ENCODE data around the gene ABCA8.
A peak's percentile ranks its signal among the peaks of the same experiment; 100 is the strongest.
"Not testable (repeated sequence)": the region's sequence is repeated elsewhere in the genome, so short reads cannot be mapped to it uniquely, and the experiment has no call there.

Gene ABCA8, protein sequence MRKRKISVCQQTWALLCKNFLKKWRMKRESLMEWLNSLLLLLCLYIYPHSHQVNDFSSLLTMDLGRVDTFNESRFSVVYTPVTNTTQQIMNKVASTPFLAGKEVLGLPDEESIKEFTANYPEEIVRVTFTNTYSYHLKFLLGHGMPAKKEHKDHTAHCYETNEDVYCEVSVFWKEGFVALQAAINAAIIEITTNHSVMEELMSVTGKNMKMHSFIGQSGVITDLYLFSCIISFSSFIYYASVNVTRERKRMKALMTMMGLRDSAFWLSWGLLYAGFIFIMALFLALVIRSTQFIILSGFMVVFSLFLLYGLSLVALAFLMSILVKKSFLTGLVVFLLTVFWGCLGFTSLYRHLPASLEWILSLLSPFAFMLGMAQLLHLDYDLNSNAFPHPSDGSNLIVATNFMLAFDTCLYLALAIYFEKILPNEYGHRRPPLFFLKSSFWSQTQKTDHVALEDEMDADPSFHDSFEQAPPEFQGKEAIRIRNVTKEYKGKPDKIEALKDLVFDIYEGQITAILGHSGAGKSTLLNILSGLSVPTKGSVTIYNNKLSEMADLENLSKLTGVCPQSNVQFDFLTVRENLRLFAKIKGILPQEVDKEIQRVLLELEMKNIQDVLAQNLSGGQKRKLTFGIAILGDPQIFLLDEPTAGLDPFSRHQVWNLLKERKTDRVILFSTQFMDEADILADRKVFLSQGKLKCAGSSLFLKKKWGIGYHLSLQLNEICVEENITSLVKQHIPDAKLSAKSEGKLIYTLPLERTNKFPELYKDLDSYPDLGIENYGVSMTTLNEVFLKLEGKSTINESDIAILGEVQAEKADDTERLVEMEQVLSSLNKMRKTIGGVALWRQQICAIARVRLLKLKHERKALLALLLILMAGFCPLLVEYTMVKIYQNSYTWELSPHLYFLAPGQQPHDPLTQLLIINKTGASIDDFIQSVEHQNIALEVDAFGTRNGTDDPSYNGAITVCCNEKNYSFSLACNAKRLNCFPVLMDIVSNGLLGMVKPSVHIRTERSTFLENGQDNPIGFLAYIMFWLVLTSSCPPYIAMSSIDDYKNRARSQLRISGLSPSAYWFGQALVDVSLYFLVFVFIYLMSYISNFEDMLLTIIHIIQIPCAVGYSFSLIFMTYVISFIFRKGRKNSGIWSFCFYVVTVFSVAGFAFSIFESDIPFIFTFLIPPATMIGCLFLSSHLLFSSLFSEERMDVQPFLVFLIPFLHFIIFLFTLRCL (N-terminal part only)

DNA sequence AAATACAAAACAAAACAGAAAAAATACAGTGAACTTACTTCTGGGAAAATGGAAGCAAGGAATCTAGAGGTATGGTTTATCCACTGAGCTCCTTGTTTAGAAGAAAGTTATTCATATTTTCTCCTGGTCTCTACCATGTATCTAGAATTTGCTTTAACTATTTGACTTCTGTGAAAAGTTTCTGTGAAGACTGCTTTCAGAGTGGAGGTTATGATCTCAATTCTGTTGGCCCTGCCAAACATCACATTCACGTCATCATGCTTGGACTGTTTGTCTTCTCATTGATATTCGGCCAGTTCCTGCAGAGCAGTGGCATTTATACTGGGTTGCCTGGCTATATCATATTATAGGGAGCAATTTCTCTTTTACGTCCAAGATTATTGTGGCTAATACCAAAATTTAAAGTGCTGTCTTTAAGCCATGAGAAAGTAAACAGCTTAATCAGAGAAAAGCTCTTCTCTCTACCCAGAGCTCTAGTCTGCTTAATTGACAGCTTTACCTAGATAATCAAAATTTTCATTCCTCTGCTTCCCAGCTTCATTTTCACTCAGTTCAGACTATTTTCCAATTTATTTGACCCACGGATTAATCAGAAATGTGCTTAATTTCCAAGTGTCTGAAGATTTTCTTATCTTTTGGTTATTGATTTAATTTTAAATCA lies at the start of gene ABCA8:
Gene ABCA8 (minus strand): TSS at position 212 of the 661 bp plus-strand sequence. CDS start 13,358 bp downstream, outside the sequence.
- H3K4me3 Mint-ChIP-seq: no peak within 1 kb of the TSS
- H3K4me1 Mint-ChIP-seq: no peaks in the 10 kb centered on the region
- no peak within 1 kb of the TSS for H3K27ac Mint-ChIP-seq
- no peaks in the 10 kb centered on the region for H3K9me3 Mint-ChIP-seq
- DNase-seq (ENCODE audit: low spot score in 2 of 2) (no peak), ATAC-seq (no peak)
- no peaks in the 10 kb centered on the region for H3K36me3 Mint-ChIP-seq

DNA sequence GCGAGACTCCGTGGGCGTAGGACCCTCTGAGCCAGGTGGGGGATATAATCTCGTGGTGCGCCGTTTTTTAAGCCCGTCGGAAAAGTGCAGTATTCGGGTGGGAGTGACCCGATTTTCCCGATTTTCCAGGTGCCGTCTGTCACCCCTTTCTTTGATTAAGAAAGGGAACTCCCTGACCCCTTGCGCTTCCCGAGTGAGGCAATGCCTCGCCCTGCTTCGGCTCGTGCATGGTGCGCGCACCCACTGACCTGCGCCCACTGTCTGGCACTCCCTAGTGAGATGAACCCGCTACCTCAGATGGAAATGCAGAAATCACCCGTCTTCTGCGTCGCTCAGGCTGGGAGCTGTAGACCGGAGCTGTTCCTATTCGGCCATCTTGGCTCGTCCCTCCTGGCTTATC lies 49.6 kb upstream of the ABCA8 start:
- H3K4me1 Mint-ChIP-seq; H3K27ac Mint-ChIP-seq; ATAC-seq; H3K36me3 Mint-ChIP-seq; H3K4me3 Mint-ChIP-seq; H3K9me3 Mint-ChIP-seq; DNase-seq (ENCODE audit: low spot score in 2 of 2): not testable (repeated sequence)

- H3K27ac Mint-ChIP-seq; H3K9me3 Mint-ChIP-seq; H3K4me1 Mint-ChIP-seq; DNase-seq (ENCODE audit: low spot score in 2 of 2); H3K36me3 Mint-ChIP-seq; ATAC-seq; H3K4me3 Mint-ChIP-seq: not testable (repeated sequence)
These were observed 44.6 kb upstream of the ABCA8 start for GRCh38 chr17:68999743-69000142.

DNA sequence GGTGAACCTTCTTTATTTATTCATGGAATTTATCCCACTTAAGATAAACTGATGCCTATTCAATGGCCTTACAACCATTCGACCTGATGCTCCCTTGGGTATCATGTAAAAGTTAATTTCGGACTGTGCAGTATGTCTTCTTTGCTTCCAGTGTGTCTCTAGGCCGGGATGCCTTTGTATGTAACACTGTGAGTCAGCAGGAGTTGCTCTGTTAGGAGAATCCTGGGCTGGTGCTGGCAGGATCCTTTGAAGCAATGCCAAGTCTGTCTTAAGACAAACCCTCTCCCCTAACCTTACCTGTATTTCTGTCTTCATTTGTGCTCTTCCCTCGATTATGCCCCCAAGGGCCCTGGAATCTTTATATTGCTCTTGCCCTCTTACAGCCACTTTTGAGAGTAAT lies 37.9 kb upstream of the ABCA8 start:
- Mint-ChIP-seq H3K9me3 (no peaks in the 10 kb centered on the region), H3K4me3 (no peak overlapping the region), H3K4me1 (no peaks in the 10 kb centered on the region), H3K27ac (no peak overlapping the region), H3K36me3 (no peaks in the 10 kb centered on the region)
- DNase-seq (ENCODE audit: low spot score in 2 of 2) (no peak), ATAC-seq (no peak)

DNA sequence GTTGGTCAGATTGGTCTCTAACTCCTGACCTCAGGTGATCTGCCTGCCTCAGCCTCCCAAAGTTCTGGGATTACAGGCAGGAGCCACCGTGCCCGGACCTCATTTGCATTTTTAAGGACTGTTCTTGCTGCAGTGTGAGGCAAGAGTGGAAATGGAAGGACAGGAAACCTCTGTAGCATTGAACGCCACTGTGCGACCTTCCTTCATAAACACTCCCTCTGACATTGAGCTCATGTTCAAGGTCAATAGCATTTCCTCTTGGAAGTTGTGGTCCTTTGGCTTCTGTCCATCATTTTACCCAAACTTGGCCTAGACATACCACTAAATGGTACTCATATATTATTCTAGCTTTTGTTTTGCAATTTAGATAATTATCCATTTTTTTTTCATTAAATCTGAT lies 32.8 kb upstream of the ABCA8 start:
- Mint-ChIP-seq H3K4me3 (no peak overlapping the region), H3K9me3 (no peaks in the 10 kb centered on the region), H3K36me3 (no peaks in the 10 kb centered on the region), H3K27ac (no peak overlapping the region), H3K4me1 (no peaks in the 10 kb centered on the region)
- no peak for DNase-seq (ENCODE audit: low spot score in 2 of 2)
- no peak for ATAC-seq

DNA sequence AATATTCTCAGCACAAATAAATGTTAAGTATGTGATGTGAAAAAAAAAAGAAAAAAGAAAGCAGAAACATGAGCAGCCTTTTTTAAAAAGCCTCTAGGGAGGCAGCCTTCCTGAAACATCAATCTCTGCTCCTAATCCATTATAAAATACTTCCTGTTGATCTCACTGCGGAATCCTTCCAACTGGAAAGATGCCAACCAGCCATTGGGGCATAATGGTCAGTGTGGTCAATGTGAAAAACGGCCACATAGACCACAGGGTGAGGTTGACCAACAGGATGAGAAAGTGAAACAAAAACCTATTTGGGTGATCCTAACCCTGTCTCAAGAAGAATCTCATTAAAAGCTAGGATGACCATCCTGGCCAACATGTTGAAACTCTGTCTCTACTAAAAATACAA lies 26.1 kb upstream of the ABCA8 start:
- H3K4me3 Mint-ChIP-seq: no peak overlapping the region
- no peak for DNase-seq (ENCODE audit: low spot score in 2 of 2)
- ATAC-seq: no peak
- H3K36me3 Mint-ChIP-seq: no peaks in the 10 kb centered on the region
- H3K9me3 Mint-ChIP-seq: no peaks in the 10 kb centered on the region
- H3K4me1 Mint-ChIP-seq: no peaks in the 10 kb centered on the region
- no peak overlapping the region for H3K27ac Mint-ChIP-seq

GRCh38 chr17:68973098-68973846 lies 18.1 kb upstream of the ABCA8 start:
- H3K4me1 Mint-ChIP-seq: no peaks in the 10 kb centered on the region
- no peaks in the 10 kb centered on the region for H3K9me3 Mint-ChIP-seq
- H3K27ac Mint-ChIP-seq: no peak overlapping the region
- DNase-seq (ENCODE audit: low spot score in 2 of 2): no peak
- ATAC-seq: no peak
- no peaks in the 10 kb centered on the region for H3K36me3 Mint-ChIP-seq
- H3K4me3 Mint-ChIP-seq: no peak overlapping the region

- no peak overlapping the region for H3K4me3 Mint-ChIP-seq
- DNase-seq (ENCODE audit: low spot score in 2 of 2) (no peak), ATAC-seq (no peak)
- H3K9me3 Mint-ChIP-seq: no peaks in the 10 kb centered on the region
- H3K36me3 Mint-ChIP-seq: no peaks in the 10 kb centered on the region
- no peak overlapping the region for H3K27ac Mint-ChIP-seq
- H3K4me1 Mint-ChIP-seq: no peaks in the 10 kb centered on the region
These were observed 17.0 kb upstream of the ABCA8 start for GRCh38 chr17:68972119-68972704.

DNA sequence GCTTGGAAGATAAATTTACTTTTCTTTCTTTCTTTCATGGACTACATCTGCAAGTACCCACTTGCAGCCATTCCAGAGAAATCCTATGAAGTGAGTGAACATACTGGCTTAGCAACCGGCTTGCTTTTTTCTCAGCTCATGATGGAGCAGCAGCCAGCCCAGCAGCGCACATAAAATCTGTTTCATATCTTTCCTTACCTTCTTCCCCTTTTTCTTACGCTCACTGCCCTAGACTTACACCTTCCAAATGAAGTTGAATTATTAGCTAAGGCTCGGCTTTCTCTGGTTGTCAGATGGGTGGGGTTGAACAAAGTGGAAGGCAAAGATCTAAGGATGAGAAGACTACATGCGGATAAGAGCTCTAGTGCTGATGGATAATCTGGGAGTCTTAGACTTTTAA lies 13.9 kb upstream of the ABCA8 start:
- H3K27ac Mint-ChIP-seq: no peak overlapping the region
- H3K4me3 Mint-ChIP-seq: no peak overlapping the region
- H3K4me1 Mint-ChIP-seq: no peaks in the 10 kb centered on the region
- ATAC-seq: no peak
- H3K9me3 Mint-ChIP-seq: no peaks in the 10 kb centered on the region
- no peaks in the 10 kb centered on the region for H3K36me3 Mint-ChIP-seq
- DNase-seq (ENCODE audit: low spot score in 2 of 2): no peak

DNA sequence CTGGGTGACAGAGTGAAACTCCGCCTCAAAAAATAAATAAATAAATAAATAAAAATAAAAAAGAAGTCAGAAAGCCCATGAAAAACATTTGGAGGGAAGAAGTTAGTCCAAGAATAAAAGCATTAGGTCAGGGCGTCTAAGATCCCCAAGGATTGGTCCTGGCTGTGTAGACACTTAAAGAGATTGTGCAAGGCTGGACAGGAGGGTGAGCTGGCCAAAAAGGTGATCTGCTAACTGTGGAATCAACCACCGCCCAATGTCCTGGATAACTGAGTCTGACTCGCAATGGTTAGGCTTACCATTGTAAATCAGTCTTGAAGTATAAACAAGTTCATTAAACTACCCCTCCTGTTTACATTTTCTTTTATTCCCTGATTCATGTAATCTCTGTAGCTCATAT lies 8.8 kb upstream of the ABCA8 start:
- DNase-seq (ENCODE audit: low spot score in 2 of 2): no peak
- no peak for ATAC-seq
- H3K36me3 Mint-ChIP-seq: no peaks in the 10 kb centered on the region
- no peak overlapping the region for H3K4me3 Mint-ChIP-seq
- no peaks in the 10 kb centered on the region for H3K9me3 Mint-ChIP-seq
- no peak overlapping the region for H3K27ac Mint-ChIP-seq
- no peaks in the 10 kb centered on the region for H3K4me1 Mint-ChIP-seq

DNA sequence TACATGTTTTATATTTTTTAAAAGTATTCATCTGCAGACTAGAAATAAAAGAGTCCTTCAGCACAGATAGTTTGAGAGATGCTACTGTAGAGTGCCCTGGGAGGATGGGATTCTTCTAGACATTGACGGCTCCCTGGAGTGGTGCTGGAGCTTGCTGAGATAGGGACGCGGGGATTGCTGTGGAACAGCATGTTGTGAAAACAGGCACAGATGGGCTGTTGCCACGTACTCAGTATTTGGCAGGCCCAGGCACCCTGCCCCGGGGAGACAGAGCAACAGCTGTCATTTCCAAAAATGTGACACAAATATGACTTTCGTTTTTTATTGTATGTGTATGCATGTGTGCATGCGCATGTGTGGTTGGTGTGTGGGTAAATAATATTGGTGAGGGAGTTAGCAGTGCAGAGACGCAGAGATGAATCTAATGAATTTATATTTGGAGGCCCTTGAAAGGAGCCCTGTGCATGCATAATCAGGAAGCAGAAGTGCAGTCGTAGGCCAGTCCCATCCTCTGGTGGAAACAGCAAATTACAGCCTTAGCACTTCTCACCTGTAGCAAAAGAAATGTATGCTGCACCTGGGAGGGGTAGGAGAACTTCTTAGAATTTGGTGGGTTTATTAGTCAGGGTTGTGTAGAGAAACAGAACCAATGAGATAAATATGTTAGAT lies 6.2 kb upstream of the ABCA8 start:
- no peak for ATAC-seq
- H3K4me3 Mint-ChIP-seq: no peak overlapping the region
- no peaks in the 10 kb centered on the region for H3K4me1 Mint-ChIP-seq

DNA sequence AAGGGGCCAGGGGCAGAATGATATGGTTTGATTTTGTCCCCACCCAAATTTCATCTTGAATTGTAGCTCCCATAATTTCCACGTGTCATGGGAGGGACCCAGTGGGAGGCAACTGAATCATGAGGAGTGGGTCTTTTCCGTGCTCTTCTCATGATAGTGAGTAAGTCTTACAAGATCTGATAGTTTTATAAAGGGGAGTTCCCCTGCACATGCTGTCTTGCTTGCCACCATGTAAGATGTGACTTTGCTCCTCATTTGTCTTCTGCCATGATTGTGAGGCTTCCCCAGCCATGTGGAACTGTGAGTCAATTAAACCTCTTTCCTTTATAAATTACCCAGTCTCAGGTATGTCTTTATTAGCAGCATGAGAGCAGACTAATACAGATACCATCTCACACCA lies 3.9 kb upstream of the ABCA8 start:
- not testable (repeated sequence) for DNase-seq (ENCODE audit: low spot score in 2 of 2); H3K4me3 Mint-ChIP-seq; H3K27ac Mint-ChIP-seq; H3K4me1 Mint-ChIP-seq; ATAC-seq; H3K36me3 Mint-ChIP-seq; H3K9me3 Mint-ChIP-seq

More for the DNA sequence above, 6.2 kb upstream of the ABCA8 start:
- Mint-ChIP-seq H3K9me3 (no peaks in the 10 kb centered on the region), H3K27ac (no peak overlapping the region), H3K36me3 (no peaks in the 10 kb centered on the region)
- DNase-seq (ENCODE audit: low spot score in 2 of 2): no peak

DNA sequence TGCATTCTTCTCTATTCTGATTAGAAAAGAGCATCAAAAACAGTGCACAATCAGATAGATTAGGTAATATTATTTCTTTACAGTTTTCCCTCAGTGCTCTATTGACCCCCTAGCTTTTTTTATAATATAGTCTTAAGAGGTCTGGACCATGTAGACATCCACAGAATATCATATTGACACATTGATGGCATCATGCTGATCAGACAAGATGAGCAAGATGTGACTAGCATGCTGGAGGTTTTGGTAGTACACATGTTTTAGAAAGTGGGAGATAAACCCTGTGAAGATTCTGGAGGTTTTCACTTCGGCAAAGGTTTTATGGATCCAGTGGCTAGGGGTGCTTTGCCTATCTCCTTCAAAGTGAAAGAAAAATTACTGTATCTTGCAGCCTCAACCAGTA lies 2.8 kb upstream of the ABCA8 start:
- no peak overlapping the region for H3K27ac Mint-ChIP-seq
- DNase-seq (ENCODE audit: low spot score in 2 of 2): no peak

More for the DNA sequence above, 2.8 kb upstream of the ABCA8 start:
- Mint-ChIP-seq H3K9me3 (no peaks in the 10 kb centered on the region), H3K4me1 (no peaks in the 10 kb centered on the region), H3K4me3 (no peak overlapping the region), H3K36me3 (no peaks in the 10 kb centered on the region)
- ATAC-seq: peak; percentile 44
